ENCODE measurements around the gene INTS13.
"Not testable (repeated sequence)": the region's sequence is repeated elsewhere in the genome, so short reads cannot be mapped to it uniquely, and the experiment has no call there.

Gene INTS13

DNA sequence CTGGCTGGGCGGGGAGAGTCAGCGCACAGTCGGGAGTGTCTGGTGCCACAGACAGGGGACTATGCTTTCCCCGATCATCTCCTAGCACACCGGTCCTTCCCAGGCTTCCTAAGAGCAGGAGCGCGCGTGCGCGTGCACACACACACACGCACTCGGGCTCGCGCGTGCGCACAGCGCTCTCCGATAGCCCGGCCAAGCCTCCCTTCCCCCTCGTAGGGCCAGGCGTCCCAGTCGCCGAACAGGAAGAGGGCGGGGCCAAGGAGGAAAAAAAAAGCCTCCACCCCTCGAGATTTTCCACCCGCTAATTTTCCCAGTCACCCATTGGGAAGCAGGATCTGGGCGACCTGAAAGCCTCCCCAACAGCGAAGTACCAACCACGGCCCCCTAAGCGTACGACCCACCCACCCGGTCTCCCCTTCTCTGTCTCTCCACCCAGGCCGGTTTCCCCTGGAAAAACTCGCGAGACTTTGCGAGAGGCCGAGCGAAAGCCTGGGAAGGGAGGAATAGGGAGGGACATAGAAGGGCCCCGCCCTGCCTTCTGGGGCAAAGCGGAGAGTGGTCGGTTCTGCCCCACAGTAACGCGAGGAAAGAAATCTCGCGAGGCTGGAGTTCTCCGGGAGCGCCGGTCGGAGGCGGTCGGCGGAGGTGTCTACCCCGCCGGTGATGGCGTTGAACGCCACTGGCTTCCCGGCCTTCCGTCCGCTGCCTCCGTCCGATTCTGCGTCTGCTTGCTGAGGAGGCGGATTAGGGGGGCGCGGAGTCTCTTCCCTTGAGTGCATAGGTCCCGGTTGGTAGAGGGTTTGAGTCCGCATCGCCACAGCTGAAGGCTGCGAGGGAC, at the start of gene INTS13, which contains the start of gene FGFR1OP2:
INTS13 (minus strand) TSS at position 119 of the 838 bp plus-strand sequence. CDS start 1,178 bp downstream, outside the sequence.
FGFR1OP2 (plus strand) TSS at position 608 of the 838 bp plus-strand sequence. CDS start 15,689 bp downstream, outside the sequence.
- peak; percentile 99 for DNase-seq

- DNase-seq = no peak
Observed at GRCh38 chr12:26982866-26983265, 45.1 kb upstream of the INTS13 start.

DNA sequence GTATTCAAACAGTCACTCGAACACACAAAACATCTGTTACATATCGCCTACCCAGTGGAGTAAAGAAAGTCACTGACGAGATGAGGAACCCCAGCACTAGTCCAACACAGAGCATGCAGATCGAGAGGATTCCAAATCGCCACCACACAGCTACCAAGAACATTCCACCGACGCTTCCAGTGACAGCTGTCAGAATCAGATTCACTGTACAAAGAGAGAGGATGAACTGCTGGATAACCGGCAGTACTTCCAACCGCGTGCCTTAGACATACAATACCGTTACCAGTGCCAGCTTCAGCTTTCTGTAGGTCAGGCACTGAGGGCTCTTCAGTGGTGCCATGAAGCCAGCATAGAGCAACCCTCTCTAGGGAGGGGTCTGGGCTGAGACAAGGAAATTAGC, 42.0 kb upstream of the INTS13 start:
- no peak for DNase-seq

DNA sequence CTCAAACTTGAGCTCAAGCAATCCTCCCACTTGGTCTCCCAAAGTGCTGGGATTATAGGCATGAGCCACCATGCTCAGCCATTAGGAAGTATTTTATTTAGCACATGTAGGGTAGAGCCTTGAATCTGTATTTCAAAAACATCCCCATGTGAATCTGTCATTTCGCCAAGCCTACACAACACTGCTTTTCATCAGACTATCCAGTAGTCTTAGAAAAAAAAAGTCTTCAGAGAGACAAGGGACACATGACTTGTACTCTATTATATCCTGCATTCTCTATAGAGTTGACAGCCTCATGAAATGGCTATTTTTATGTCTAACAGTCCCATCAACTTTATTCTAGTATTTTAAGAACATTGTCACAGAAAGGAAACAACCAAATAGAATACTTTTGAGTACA, 41.0 kb upstream of the INTS13 start:
- DNase-seq = no peak

DNA sequence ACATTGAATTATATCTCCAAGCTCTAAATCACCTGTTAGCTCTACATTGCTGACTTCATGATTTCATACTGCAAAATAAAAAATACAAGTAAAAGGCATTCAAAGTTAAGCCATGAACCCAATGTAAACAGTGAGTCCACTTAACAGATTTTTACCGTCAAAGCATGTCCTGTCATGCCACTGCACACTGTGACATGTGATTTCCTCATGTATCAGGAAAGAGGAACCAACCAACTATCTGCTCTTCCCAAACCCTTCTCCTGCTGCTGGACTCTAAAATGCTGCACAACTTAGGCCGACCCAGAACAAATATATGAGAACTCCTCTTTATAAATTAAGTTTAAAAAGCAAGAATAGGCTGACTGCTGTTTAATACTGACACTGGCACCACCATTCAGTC, 38.9 kb upstream of the INTS13 start:
- no peak for DNase-seq

- DNase-seq = no peak
Observed at GRCh38 chr12:26971963-26972362, 34.2 kb upstream of the INTS13 start.

GRCh38 chr12:26970136-26970535, 32.4 kb upstream of the INTS13 start:
- no peak for DNase-seq

- no peak for DNase-seq
Observed at GRCh38 chr12:26966842-26967241, 29.1 kb upstream of the INTS13 start.

DNA sequence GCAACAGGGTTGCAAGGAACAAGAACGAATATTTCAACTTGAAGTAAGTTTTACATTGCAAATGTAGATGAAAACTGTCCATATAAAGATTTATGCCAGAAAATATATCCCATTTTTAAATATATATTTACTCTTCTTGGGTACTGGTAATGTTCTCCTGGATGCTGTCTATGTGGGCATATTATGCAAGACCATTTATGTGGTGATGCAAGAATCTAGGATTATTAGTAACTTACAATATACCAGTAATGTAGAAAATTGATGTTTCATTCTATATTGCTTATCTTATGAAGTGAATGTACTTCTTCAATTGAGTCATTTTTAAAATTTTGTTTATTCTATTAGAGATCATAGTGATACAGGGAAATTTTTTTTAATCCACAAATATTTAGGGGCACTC, 25.6 kb upstream of the INTS13 start:
- DNase-seq = no peak

DNA sequence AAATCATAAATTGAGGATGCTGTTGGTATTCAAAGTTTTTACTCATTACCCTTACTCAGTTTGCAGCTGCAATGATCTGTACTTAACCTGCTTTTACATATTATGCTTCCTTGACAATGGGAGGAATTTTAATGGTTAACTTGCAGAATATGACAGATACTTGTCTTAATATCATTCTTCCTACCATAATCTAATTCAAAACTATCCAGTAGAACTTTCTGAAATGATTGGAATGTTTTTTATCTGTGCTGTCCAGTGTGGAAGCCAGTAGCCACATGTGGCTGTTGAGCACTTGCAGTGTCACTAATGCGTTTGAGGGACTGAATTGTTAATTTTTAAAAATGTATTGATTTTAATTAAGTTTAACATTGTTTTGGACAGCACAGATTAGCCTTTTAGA, 24.0 kb upstream of the INTS13 start:
- no peak for DNase-seq

- not testable (repeated sequence) for DNase-seq
Observed at GRCh38 chr12:26961391-26961790, 23.6 kb upstream of the INTS13 start.

GRCh38 chr12:26954027-26954426, 16.2 kb upstream of the INTS13 start:
- no peak for DNase-seq

- peak; percentile 6 for DNase-seq
Observed at GRCh38 chr12:26953447-26953846, 15.7 kb upstream of the INTS13 start.

GRCh38 chr12:26948309-26948708, 10.5 kb upstream of the INTS13 start:
- no peak for DNase-seq

- no peak for DNase-seq
Observed at GRCh38 chr12:26941215-26941594, 3.4 kb upstream of the INTS13 start.

DNA sequence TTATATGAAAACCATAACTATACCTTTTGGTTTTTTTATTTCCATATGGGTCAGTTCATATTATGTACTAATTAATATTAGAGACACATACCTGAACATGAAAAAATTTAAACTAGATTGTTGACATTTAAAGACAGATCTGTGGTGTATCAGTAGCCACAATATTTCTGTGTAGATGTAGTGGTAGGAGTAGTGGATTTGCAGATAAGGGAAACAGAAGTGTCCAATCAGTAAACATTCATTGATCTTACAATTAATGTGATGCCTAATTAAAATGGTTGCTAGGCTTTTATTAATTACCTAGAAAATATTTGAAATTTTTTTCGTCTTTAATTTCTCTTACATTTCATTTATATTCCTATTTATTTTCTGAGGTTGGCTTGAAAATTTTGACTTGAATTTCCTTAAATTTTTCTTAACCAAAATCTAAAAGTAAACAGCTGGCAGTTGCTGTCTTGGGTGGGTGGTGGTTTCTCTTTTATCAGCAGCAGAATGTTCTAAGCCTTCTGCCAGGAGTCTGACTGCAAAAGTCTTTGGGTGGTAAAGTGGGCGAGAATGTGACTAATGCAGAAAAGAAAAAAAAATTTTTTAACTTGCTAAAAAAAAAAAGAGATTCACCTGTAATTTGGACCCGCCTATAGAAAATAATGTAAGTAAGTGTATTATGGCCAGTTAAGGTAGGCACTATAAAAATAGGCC, 2.9 kb upstream of the INTS13 start:
- DNase-seq = no peak

DNA sequence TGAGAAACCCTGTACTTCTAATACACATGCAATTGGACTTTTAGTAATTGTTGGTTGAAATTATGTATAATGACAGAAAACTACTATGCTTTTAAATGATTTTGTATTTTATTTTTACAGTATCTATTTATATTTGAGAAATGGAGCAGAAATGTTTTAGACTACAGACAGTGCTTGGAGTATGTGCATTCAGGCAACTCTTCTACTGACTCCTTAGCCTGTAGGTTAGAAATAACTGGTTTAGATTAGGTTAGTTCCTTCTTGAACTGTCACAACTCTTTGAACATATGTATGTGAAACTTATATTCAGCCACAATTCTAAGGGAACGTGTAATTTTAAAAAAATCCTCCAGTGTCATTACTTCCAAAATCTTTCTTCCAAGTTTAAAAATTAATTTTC, 2.2 kb upstream of the INTS13 start:
- DNase-seq = no peak

GRCh38 chr12:26939192-26939832, 1.5 kb upstream of the INTS13 start:
- DNase-seq = no peak

GRCh38 chr12:26938701-26939062, 901 bp upstream of the INTS13 start:
- DNase-seq = no peak

GRCh38 chr12:26937443-26937862, 328 bp downstream of the INTS13 start:
- no peak for DNase-seq

GRCh38 chr12:26936559-26937442, 980 bp downstream of the INTS13 start:
- DNase-seq = peak; percentile 19

- DNase-seq = no peak
Observed at GRCh38 chr12:26935636-26936378, 2.0 kb downstream of the INTS13 start.

Data from retina (tissue), 1 donor.